OCI-LY1 (cell line): Measurements from ENCODE around the gene FOXE1.

Experiments
- H2AFZ ChIP-seq: fragments of 200-600 bp; sonication (generic), shearing (Covaris generic); 2 replicates; pipeline ENCODE4 v1.6.0; 2014; ENCODE audit warnings: antibody characterized with exemption, mild to moderate bottlenecking, low read length
- H3F3A ChIP-seq: fragments of 200-600 bp; sonication (generic), shearing (Covaris generic); 2 replicates; pipeline ENCODE4 v1.6.0; 2014; ENCODE audit warnings: mild to moderate bottlenecking, antibody characterized with exemption, low read length, moderate library complexity; ENCODE audit not compliant: insufficient read depth
- H3K27ac ChIP-seq: fragments of 200-600 bp; sonication (generic); 2 replicates; pipeline ENCODE4 v1.5.1; 2014; ENCODE audit warnings: low read length, mixed run types, mild to moderate bottlenecking, low read depth; ENCODE audit not compliant: poor library complexity, severe bottlenecking
- H3K27me3 ChIP-seq: fragments of 200-600 bp; sonication (generic); 2 replicates; pipeline ENCODE4 v1.6.0; 2014; ENCODE audit warnings: antibody characterized with exemption, mild to moderate bottlenecking, low read length, moderate library complexity; ENCODE audit not compliant: insufficient read depth
- H3K36me3 ChIP-seq: fragments of 200-600 bp; sonication (generic); 2 replicates; pipeline ENCODE4 v1.6.1; 2014; ENCODE audit warnings: mild to moderate bottlenecking, antibody characterized with exemption, low read length, moderate library complexity, mixed read lengths; ENCODE audit not compliant: insufficient read depth
- H3K4me1 ChIP-seq: fragments of 200-600 bp; sonication (generic); 2 replicates; pipeline ENCODE4 v1.5.1; 2014; ENCODE audit warnings: mild to moderate bottlenecking, low read length, moderate library complexity; ENCODE audit not compliant: insufficient read depth, severe bottlenecking
- H3K4me2 ChIP-seq: fragments of 200-600 bp; sonication (generic), shearing (Covaris generic); 2 replicates; pipeline ENCODE4 v1.6.1; 2014; ENCODE audit warnings: low read length
- H3K4me3 ChIP-seq: fragments of 200-600 bp; sonication (generic); 2 replicates; pipeline ENCODE4 v1.5.1; 2014; ENCODE audit warnings: low read length, low read depth, mild to moderate bottlenecking, mixed read lengths; ENCODE audit not compliant: poor library complexity, severe bottlenecking
- H3K79me2 ChIP-seq: fragments of 200-600 bp; shearing (Covaris generic); 2 replicates; pipeline ENCODE4 v1.6.1; 2016; ENCODE audit warnings: mixed run types, low read length, mixed read lengths; ENCODE audit not compliant: insufficient read depth
- H3K9ac ChIP-seq: fragments of 200-600 bp; sonication (generic), shearing (Covaris generic); 2 replicates; pipeline ENCODE4 v1.6.1; 2014; ENCODE audit warnings: mild to moderate bottlenecking, low read length, mixed read lengths
- H3K9me2 ChIP-seq: fragments of 200-600 bp; sonication (generic), shearing (Covaris generic); 2 replicates; pipeline ENCODE4 v1.6.1; 2014; ENCODE audit warnings: low read depth, mild to moderate bottlenecking, low read length, mixed read lengths
- H3K9me3 ChIP-seq: fragments of 200-600 bp; shearing (Covaris generic); 2 replicates; pipeline ENCODE4 v1.6.1; 2014; ENCODE audit warnings: low read length, mixed read lengths
- H4K20me1 ChIP-seq: fragments of 200-600 bp; sonication (generic), shearing (Covaris generic); 2 replicates; pipeline ENCODE4 v1.6.0; 2016; ENCODE audit warnings: mild to moderate bottlenecking, low read length; ENCODE audit not compliant: insufficient read depth
- CTCF ChIP-seq: fragments of 200-600 bp; sonication (generic), shearing (Covaris generic); IDR thresholded peaks from 2 replicates; pipeline ENCODE4 v1.5.1; 2017; ENCODE audit warnings: mild to moderate bottlenecking, antibody characterized with exemption, low read length, moderate library complexity, mixed read lengths
- EZH2 ChIP-seq: fragments of 200-600 bp; sonication (generic), shearing (Covaris generic); IDR thresholded peaks from 2 replicates; pipeline ENCODE4 v1.8.0; 2017; ENCODE audit warnings: borderline replicate concordance, mixed run types, mild to moderate bottlenecking, antibody characterized with exemption, low read length, moderate library complexity, mixed read lengths

FOXE1 gene

GRCh38 chr9:97848480-97849237 is 4.4 kb upstream of the FOXE1 start:
- Histone ChIP-seq H3K9me2 (no peaks in the 10 kb centered on the region), H3K4me2 (no peak overlapping the region), H3K79me2 (no peaks in the 10 kb centered on the region), H2AFZ (no peak overlapping the region), H3K27me3 (no peaks in the 10 kb centered on the region), H3K9ac (no peak overlapping the region), H3F3A (no peaks in the 10 kb centered on the region), H3K27ac (no peak overlapping the region), H4K20me1 (no peaks in the 10 kb centered on the region), H3K9me3 (no peaks in the 10 kb centered on the region), H3K36me3 (no peaks in the 10 kb centered on the region), H3K4me3 (no peak overlapping the region), H3K4me1 (no peaks in the 10 kb centered on the region)
- TF ChIP-seq CTCF (no peak), EZH2 (no peak)

GRCh38 chr9:97849980-97850379 is 3.0 kb upstream of the FOXE1 start:
- no peak overlapping the region for H3K9ac ChIP-seq
- no peak for TF ChIP-seq CTCF
- TF ChIP-seq EZH2: no peak
- H3K4me1 ChIP-seq: no peaks in the 10 kb centered on the region
- no peaks in the 10 kb centered on the region for H3K79me2 ChIP-seq
- H3F3A ChIP-seq: no peaks in the 10 kb centered on the region
- no peaks in the 10 kb centered on the region for H3K27me3 ChIP-seq
- H3K9me3 ChIP-seq: no peaks in the 10 kb centered on the region
- no peak overlapping the region for H2AFZ ChIP-seq
- H3K27ac ChIP-seq: no peak overlapping the region
- H3K36me3 ChIP-seq: no peaks in the 10 kb centered on the region
- no peak overlapping the region for H3K4me3 ChIP-seq
- H3K4me2 ChIP-seq: no peak overlapping the region
- H3K9me2 ChIP-seq: no peaks in the 10 kb centered on the region
- H4K20me1 ChIP-seq: no peaks in the 10 kb centered on the region

GRCh38 chr9:97850746-97851445 is 2.1 kb upstream of the FOXE1 start:
- no peak overlapping the region for H3K27ac ChIP-seq
- no peaks in the 10 kb centered on the region for H4K20me1 ChIP-seq
- no peaks in the 10 kb centered on the region for H3K79me2 ChIP-seq
- no peaks in the 10 kb centered on the region for H3K9me2 ChIP-seq
- H3K9ac ChIP-seq: no peak overlapping the region
- H3F3A ChIP-seq: no peaks in the 10 kb centered on the region
- H3K9me3 ChIP-seq: no peaks in the 10 kb centered on the region
- TF ChIP-seq CTCF (no peak), EZH2 (no peak)
- H3K36me3 ChIP-seq: no peaks in the 10 kb centered on the region
- H3K27me3 ChIP-seq: no peaks in the 10 kb centered on the region
- H2AFZ ChIP-seq: no peak overlapping the region
- no peak overlapping the region for H3K4me3 ChIP-seq
- H3K4me2 ChIP-seq: no peak overlapping the region
- no peaks in the 10 kb centered on the region for H3K4me1 ChIP-seq
